ENCODE measurements around the gene DSE.

Gene DSE

DNA sequence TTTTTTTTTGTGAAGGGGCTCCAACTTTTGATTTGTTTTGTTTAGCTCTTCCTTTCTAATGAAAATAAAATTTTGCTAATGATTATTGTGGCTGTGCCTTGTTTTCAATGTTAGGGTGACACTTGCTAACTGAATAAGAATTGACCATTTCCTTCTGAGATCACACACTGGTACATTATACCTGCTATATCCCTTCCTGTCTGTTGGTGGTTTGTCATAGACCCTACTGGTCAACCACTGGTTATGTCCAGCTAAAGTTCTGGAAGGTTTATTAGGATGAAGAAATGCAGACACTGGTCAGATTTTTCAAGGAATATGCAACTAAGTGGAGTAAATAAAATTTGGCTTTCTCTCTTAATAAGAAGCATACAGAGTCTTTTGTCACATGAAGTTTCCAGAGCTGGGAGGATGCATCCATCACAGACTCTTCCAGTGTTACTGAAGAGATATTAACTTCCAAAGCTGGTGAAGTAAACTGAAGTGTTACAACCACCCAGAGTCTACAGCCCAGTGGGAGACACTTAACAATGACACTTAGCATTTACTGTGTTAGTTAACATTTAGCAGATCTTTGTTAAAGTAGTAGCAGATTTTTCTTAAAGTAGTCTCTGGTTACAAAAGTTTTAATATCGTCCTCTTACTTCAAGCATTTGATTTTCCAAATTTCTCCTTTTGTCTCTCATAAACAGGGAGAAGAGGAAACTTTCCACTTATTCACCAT, 121.0 kb downstream of the DSE start:
- DNase-seq, result no peak

DNA sequence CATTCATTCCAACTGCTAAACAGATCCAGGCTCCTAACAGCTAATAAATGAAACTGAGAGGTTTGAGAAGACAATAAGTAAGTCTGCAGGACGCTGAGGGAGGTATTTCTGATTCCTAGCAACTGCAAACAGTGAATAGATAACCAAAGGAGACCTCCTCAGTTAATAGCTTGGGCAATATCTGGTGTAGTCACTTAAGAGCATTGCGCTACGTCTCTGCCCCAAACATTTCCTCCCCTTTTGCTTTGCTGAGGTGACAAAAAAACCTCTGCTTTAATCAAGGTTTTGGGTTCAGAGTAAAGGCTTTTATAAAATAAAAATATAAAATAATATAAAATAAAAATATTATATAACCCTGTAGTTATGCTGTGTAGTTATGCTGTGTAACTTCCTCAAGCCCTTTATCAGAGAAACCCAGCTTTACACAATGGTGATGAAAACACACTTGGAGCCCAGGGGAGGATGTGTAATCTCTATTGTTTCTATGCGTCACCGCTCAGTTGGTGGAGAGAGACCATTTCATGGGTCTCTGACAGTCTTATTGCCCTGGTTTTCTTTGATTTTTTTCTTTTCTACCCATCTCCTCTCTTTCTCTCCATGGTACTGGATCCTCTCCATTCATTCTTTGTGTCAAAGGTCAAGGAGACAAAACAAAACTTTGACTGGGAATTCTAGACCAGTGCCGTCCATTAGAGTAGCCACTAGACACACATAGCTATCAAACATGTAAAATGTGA, 121.8 kb downstream of the DSE start:
- no peak for DNase-seq

Data from stimulated activated CD4-positive, alpha-beta T cell treated with anti-CD3 and anti-CD28 coated beads, Interleukin-4, amount 100 ng/mL, for 1 hour (primary cell).